NAMALWA (cell line): Measurements from ENCODE around the gene KIF22.
A peak's percentile ranks its signal among the peaks of the same experiment; 100 is the strongest.
"Not testable (repeated sequence)": the region's sequence is repeated elsewhere in the genome, so short reads cannot be mapped to it uniquely, and the experiment has no call there.

Experiments used
- DNase-seq: peaks from one replicate; pipeline ENCODE4 v3.0.0-alpha.2; 2015; ENCODE audit warnings: low spot score

Gene KIF22

DNA sequence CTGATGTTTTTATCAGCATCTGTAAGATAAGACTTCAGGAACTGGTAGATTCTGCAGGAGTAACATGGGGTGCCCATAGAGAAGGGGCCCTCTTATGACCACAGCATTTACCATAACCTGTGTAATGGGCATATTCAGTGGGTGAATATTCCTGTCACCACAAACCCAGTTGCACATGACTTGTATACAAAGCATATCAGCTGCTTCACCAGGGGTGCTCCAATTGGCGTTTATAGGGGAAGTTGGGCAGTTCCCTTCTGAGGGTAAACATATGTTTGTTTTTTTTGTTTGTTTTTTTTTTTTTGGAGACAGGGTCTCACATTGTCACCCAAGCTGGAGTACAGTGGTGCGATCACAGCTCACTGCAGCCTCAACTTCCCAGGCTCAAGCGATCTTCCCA is 24.0 kb upstream of the KIF22 start:
- no peak for DNase-seq

DNA sequence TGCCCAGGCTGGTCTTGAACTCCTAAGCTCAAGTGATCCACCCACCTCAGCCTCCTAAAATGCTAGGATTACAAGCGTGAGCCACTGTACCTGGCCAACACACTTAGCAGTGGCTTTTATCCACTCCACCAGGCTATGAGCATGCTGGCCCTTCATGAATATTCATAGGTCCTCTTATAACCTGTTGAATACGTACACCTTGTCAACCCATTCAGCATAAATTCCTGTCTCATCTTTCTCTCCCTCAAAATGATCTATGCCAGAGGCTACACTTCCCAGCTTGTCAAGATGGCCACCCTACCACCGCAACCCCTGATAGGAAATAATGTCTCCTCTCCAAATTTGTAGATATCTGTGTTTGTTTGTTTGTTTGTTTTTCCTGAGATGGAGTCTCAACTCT is 23.5 kb upstream of the KIF22 start:
- no peak for DNase-seq

DNA sequence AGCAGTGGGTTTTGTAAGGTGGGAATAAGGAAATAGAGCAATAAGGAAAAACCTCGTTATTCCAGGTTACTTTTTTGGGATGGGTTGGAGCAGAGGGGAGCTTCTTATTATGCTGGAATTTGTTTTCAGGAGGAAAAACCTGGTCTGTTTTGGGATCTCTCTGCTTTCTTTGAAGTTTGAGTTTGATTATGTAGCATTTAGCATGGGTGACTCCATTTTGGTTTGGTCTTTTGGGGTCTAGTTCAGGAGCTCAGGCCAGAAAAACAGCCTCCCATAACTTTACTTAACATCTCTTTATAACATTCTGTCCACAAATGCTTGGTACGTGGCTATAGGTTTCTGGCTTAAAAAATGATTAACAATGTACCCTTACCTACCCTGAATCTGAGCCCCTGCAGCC is 21.0 kb upstream of the KIF22 start:
- no peak for DNase-seq

DNA sequence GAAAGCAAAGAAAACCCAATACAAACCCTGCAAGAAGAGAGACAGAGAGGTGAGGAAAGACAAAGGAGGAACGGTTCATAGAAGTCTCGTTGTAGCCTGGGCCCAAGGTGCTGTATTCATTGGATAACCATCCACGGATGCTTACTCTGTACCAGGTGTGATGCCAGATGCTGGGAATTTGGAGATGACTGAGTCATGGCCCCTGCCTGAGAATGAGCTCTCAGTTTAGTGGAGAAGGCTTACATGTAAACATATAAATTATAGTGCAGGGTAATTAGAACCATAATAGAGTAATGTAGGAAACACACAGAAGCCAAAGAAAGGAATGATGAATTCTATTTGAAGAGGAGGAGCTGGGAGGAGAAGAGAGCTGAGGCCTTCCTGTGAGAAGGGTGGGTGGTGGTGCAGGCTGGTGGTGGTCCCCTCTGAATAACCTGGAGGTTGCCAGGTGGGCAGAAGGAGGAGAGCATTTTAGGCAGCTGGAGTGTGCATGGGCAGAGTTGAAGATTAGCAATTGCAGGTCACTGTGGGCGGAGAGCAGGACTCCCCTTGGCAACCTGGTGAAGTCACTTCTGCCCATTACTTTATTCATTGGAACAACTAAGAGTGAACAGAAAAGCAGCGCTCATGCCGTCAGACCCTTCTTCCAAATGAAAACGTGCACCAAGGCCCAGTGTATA is 20.2 kb upstream of the KIF22 start:
- no peak for DNase-seq

GRCh38 chr16:29772330-29772729 is 18.2 kb upstream of the KIF22 start:
- DNase-seq, result not testable (repeated sequence)

GRCh38 chr16:29774730-29775129 is 15.8 kb upstream of the KIF22 start:
- no peak for DNase-seq

DNA sequence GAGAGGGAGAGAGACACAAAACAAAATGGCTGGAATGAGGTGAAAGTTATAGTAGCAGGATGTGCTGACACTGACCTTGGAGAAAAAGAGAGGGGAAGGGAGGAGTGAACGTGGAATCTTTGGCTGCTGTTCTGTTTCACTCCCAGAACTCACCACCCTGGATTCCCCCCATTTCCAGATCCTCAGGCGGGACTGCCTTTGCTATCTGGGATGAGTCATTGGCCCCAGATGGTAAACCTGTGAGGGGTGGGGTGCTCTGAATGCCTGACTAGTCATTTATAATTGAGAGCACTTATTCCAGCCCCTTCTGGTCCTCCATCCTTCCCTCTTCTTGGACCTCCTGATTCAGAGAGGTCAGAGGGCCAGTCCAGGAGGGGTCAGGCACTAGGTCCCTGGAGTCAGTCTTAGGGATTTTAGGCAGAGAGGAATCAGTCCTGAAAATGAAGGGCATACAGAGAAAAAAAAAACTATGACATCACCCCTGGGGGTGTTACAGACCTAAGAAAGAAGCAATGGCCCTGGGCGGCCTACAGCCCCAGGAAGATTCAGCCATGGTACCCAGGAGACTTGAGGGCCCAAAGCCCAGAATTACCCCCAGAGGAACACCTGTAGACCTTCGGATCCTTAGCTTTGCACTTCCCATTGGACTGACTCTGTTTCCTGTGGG is 14.7 kb upstream of the KIF22 start:
- DNase-seq, result no peak

- DNase-seq, result no peak
Measured at GRCh38 chr16:29777576-29778350, 12.8 kb upstream of the KIF22 start, which contains the start of gene ZG16. Gene ZG16, plus strand, starts transcription at chr16:29778256. Its CDS starts 1,011 bp downstream, at chr16:29779267.

DNA sequence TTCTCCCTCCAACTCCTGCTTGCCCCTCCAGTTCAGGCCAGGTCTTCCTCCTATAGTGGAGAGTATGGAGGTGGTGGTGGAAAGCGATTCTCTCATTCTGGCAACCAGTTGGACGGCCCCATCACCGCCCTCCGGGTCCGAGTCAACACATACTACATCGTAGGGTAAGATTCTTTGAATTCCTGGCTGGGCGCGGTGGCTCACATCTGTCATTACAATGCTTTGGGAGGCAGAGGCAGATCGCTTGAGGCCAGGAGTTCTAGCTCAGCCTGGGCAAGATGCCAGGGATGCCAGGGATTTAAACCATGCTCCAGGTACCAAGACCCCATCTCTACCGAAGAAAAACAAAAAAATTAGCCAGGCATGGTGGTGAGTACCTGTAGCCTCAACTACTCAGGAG is 11.1 kb upstream of the KIF22 start:
- no peak for DNase-seq

DNA sequence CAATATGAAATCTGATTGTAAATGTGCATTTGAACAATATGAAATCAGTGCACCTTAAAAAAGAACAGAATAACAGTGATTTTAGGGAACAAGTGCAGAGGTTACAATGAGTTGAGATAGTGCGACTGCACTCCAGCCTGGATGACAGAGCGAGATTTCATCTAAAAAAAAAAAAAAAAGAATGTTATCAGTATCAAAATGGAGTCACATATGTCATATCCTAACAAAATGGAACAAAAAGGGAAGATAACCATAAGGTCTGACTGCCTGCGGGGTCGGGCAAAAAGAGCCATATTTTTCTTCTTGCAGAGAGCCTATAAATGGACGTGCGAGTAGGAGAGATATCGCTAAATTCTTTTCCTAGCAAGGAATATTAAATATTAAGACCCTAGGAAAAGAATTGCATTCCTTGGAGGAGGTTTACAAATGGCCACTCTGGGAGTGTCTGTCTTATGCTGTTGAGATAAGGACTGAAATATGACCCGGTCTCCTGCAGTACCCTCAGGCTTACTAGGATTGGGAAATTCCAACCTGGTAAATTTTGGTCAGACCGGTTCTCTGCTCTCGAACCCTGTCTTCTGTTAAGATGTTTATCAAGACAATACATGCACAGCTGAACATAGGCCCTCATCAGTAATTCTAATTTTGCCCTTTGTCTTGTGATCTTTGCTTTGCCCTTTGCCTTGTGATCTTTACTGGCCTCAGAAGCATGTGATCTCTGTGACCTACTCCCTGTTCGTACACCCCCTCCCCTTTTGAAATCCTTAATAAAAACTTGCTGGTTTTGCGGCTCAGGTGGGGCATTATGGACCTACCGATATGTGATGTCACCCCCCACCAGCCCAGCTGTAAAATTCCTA is 7.2 kb upstream of the KIF22 start:
- not testable (repeated sequence) for DNase-seq

DNA sequence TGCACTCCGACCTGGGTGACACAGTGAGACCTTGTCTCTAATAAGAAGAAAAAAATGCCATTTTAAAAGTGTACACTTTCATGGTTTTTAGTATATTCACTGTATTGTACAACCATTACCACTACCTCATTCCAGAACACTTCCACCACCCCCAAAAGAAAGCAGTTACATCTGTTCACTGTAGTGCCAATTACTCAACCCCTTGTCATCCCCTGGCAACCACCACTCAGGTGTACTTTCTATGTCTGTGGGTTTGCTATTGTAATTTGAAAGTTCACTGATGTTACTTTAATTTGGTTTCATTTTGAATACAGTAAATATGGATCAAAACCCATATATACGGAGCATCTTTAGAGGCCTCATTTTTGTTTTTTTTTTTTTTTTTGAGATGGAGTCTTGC is 6.4 kb upstream of the KIF22 start:
- DNase-seq, result no peak

- no peak for DNase-seq
Measured at GRCh38 chr16:29784901-29785500, 5.5 kb upstream of the KIF22 start.

DNA sequence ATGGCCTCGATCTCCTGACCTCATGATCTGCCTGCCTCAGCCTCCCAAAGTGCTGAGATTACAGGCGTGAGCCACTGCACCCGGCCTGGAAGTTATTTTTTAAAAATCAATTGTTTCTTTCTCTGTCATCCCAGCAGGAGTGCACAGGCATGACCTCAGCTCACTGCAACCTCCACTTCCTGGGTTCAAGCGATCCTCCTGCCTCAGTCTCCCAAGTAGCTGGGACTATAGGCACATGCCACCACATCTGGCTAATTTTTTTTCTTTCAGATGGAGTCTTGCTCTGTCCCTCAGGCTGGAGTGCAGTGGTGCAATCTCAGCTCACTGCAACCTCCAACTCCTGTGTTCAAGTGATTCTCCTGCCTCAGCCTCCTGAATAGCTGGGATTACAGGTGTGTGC is 3.4 kb upstream of the KIF22 start:
- not testable (repeated sequence) for DNase-seq

DNA sequence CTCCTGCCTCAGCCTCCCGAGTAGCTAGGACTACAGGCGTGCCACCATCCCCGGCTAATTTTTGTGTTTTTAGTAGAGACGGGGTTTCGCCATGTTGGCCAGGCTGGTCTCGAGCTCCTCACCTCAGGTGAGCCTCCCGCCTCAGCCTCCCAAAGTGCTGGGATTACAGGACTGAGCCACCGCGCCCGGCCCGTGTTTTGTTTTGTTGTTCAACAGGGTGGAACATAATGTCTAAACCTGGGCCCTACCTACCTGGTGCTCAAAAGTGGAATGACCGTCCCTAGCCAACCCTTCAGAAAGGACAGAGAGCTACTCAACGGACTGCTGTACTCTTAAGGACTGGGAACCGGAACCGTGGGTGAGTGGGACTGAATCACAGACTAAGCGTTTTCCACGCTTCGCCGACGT is 772 bp upstream of the KIF22 start:
- DNase-seq, result no peak

DNA sequence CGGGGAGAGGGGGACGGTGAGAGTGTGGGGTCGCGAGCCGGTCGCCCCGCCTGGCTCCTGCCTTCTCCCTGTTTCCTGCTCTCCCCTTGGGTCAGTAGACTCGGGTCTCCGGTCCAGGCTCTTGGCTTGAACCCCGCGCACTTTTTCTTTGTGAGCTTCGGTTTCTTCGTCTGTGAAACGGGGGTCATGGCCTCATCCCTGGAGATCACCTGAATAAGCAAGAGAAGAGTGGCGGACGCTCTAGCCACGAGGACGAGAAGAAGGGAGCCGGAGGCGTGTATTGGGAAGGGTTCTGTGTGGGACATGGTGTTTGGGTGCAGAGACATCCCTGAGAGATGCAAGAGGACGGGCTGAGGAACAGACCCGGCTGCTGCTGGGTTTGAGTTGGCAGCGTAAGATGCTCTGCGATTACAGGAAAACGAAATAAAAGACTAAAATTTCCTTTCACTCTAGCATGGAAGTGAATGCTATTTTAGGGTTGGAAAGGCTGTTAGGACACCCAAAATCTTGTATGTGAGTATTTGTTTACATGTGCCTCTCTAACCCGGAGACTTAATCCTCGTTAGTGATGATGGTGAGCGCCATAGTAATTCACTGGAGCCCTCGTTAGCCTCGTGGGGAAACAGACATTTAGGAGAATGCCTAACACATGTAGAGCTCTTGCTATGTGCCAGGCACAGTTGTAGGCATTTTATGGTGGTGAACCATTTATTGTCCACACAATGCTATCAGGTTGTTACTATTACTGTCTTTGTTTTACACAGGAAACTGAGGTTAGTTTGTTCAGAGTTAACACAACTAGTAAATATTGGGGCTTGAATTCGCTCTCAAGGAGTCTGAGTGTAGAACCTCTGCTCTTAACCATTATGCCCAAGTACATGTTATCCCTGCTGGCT is 646 bp downstream of the KIF22 start:
- DNase-seq, result peak; percentile 48

GRCh38 chr16:29791845-29792807 is 1.6 kb downstream of the KIF22 start:
- DNase-seq, result no peak

DNA sequence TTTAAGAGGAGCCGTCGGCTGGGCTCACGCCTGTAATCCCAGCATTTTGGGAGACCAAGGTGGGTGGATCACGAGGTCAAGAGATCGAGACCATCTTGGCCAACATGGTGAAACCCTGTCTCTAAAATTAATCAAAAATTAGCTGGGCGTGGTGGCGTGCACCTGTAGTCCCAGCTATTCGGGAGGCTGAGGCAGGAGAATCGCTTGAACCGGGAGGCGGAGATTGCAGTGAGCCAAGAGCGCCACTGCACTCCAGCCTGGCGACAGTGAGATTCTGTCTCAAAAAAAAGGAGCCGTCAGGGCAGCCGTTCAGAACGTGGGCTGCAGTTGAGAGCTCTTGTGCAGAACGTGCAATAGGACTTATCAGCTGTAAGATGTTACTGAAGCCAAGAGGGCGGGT is 2.6 kb downstream of the KIF22 start:
- not testable (repeated sequence) for DNase-seq

GRCh38 chr16:29794231-29794710 is 3.7 kb downstream of the KIF22 start:
- no peak for DNase-seq

GRCh38 chr16:29802416-29802935 is 11.9 kb downstream of the KIF22 start:
- DNase-seq, result no peak
